Stimulated activated CD4-positive, alpha-beta T cell treated with anti-CD3 and anti-CD28 coated beads, TNF-alpha, amount 100 ng/mL, for 4 hours (primary cell): ENCODE results near the gene PSMB10.

Experiments used
- DNase-seq, 3 experiments: peaks; one replicate each; pipeline ENCODE4 v3.0.0-alpha.2; 2020; ENCODE audit warnings: low read depth in 3 of 3

Gene PSMB10

DNA sequence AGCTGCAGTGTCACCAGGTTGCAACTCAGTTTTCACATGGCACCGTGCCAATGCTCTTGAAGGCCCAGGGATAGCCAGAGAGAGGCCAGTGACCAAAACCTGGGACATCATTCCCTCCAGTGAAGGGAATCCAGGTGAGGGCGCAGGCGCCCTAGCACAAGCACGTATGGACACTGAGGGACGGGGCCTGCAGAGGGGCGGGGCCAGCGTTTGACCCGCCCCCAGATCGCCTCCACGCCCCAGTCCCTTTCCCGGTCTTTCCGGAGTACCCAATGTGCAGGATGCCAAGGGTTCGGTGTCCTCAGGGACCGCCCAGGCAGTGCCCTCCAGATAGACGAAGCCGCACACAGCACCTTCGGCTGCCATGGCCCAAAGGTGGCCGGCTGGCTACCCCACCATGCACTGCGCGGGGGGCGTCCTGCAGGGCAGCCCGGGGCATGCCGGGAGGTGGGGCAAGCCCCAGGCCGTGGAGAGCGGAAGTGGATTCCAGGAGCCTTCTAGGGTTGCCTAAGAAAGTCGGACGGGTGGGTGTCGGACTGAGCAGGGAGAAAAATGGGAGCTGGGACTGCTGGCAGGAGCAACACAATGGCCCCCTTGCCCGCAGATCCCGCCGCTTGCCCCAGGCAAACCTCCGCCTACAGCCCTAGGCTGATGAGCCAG lies 27.1 kb upstream of the PSMB10 start:
- no peak for DNase-seq

DNA sequence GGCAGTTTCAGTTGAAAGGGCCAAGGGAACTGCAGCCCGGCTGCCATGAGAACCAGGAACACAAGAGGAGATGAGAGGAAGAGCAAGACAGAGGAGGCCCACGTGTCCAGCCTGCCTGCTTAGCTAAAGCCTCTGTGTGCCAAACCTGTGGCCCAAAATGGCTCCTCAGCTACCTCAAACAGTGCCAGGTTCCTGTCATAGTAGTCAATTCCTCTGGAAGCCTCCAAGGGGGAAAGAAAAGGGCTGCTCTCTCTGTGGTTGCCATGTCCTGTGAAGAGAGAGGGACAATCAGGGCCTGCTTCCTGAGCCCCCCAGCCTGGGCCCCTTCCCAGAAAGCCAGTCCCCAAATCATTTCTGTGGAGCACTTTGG lies 26.6 kb upstream of the PSMB10 start:
- no peak for DNase-seq

DNA sequence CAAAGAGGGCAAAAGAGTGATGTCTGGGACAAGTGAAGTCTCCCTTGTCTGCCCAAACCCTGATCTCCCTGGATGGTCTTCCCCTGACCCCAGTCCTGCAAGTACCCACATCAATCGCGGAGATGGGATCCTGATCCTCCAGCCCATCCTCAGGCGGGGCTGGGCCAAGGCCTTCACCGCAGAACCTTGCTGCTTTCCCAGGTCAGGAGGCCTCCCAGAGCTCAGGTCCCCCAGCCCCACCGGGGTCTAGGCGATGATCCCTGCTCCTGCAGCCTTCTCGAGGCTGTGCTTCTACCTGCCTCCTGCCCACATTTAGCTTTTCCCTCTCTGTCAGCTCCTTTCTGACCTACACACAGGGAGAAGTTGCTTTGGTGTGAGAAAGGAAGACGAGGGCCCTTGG lies 25.5 kb upstream of the PSMB10 start:
- DNase-seq, result no peak

DNA sequence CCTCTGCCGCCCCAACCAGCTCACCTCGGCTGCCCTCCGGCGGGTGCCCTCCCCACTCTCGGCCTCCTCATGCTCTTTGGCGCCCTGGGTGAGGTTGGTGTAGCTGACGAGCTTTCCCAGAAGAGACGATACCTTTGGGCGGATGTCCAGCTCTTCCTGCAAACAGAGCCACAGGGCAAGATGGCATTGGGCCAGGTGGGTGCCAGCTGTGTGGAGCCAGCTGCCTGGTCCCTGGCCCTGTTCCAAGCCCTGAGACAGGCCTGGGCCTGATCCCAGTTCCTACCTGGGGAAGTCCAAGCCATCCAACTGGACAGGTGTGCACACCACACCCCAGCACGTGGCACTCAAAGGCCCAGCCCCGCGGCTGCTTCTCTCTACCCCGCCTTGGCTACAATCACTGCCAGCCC lies 24.9 kb upstream of the PSMB10 start:
- DNase-seq, result no peak

DNA sequence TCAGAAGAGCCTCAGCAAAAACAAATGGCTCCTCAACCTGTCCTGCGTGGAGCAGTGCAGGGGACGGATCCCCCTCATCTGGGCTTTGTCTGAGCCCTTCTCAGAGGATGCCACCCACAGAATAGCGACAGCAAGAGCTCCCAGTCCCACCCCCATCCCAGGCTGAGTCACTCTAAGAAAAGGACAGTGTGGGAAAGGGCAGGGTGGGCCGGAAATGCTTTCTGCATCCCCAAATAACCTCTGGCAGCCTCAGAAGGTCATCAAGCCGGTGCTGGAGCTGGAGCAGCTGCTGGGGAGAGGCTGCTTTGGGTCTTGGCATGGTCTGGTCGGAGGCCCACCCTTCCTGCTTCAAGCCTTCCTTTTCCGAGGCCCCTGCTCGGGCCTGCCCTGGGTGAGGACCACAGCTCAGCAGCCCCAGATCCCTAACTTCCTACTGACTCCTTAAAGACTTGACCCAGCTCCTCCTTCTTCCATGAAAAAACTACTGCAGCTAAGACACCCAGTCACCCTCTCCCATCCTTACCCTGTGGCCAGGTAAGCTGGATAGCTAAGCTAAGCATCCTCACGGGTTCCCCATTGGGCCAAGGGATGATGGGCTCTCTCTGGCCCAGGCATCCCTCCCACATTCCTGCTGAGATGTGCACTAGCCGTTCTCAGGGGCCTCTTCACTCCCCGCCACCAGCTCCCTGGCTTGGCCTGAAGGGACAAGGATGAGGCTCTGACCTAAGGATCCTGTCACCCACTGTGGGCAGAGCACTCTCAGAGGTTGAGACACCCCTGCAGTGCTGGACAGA lies 23.1 kb upstream of the PSMB10 start:
- no peak for DNase-seq

DNA sequence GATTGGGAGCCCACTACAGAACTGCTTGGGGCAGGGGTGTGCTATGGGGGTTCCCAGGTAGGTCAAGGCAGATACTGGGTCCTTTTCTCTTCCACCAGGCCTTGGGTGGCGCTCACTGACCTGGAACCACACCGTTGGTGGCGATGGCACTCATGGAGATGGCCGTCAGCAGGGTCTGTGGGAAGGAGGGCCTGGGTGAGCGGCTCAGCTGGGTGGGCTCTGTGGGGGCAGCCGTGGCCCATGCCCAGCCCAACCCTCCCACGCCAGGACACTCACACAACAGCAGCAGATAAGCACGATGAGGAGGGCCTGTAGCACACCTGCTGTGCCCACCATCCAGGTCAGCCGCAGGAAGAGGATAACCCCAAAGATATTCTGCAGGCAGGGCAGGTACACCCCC lies 21.0 kb upstream of the PSMB10 start:
- no peak for DNase-seq

DNA sequence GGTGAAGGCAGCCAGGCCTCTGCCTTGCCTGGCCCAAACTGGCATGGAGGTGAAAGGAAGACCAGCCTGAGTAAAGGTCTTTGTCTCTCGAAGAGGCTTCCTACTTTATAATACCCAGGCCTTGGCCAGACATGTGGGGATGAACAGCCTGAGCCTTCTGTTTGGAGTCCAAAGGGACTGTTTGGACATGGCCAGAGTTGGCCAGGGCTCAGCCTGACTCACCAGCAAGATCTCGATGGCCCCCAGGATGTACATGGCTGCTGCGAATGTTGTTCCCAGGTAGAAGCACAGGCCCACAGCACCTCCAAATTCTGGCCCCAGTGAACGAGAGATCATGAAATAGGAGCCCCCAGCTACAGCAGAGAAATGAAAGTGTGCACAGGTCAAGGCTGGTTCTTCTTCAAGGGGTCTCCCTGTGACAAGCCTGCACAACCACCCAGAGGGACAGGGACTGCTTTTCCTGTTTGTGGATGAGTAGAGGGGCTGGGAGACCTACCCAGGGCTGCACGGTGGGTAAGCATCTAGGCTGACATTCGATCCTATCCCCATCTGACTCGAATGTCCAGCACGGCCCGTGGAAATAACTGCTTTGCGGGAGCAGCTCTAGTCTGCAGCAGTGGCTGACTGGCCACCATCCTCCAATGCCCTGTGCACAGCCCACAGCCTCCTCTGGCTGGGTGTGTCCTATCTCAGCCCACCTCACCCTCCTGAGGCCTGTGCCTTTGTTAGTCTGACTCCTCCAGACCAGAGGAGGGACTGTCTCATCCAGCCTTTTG lies 18.0 kb upstream of the PSMB10 start:
- DNase-seq, result no peak

DNA sequence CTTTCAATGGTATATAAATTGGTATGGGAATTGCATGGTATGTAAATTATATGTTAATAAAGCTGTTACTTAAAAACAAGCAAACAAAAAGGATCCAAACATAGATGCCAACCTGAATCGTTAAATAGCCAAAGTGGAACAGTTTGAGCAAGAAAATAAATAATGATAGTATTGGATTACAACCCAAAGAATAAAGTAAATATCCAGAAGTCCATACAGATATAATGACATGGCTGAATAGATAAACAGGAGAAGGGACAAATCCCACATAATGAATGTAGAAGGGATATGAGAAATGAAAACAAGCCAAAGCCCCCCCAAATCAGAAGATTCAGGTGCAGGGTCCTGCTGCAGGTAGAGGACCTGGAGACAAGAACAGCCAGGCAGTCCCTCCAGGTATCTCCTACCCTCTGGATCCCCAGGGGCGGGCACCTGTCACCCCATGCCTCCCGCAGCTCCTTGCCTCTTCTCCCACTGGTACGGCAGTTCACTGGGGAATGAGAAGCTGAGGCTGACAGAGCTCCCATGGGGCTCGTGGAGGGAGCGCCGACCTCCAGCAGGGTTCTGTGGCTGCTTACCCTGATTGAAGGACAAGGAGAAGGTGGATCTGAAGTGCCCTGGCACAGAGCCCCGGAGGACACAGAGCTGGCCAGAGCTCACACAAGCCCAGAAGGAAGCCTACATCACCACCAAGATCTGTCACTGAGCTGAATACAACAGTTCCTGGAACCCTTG lies 17.2 kb upstream of the PSMB10 start:
- no peak for DNase-seq

DNA sequence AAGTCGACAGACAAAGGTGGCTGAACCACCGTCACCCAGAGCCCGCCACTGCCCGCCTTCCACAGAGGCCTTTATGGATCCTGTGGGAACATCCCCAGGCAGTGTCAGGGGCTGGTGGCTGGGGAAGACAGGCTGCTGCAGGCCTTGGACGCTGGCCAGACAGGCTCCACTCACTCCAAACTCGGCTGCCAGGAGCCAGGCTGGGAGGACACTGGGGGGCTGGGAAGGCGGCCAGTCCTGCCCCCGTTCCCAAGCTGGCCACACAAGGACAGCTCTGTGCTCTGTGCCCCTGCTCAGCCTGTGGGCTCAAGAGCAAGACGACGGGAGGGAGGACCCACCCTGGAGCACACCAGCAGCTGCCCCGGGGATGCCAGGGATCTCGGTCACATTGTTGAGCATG lies 14.8 kb upstream of the PSMB10 start:
- DNase-seq, result no peak

DNA sequence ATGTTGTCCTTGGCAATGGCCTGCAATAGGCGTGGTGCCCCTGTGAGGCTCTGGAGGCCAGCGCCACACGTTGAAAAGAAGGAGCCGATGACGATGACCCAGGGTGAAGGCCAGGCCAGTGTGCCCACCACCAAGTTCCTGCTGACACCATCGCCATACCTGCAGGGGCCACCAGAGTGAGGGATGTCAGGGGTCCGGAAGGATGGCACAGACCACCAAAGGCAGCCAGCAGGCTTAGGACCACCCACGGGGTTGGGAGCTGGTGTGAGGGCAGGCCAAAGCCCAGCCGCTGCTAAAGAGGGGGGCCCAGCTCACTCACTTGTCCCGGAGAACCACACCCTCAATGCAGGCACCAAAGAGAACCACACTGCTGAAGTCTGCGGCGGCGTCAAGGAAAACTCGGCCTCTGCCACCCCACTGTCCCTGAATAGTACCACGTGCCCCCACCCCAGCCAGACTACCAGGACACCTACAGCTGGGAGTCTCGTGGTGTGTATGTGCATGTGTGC lies 13.7 kb upstream of the PSMB10 start:
- no peak for DNase-seq

DNA sequence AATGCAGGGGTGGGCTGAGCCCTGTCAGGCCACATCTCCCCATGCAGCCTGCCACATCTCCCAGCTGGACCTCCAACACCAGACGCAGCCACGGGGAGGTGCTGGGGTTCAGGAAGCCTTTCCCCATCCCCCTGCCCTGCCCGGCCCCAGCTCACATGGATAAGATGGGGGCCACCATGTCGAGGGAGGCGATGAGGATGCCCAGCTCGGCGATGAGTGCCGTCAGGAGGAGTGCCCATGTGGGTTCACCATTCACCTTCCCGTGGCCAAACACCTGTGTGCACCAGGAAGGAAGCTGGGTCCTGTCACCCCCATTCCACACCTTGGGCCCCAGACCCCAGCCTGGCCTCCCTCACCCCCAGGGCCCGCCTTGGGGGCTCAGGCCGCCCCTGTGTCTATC lies 13.0 kb upstream of the PSMB10 start:
- no peak for DNase-seq

DNA sequence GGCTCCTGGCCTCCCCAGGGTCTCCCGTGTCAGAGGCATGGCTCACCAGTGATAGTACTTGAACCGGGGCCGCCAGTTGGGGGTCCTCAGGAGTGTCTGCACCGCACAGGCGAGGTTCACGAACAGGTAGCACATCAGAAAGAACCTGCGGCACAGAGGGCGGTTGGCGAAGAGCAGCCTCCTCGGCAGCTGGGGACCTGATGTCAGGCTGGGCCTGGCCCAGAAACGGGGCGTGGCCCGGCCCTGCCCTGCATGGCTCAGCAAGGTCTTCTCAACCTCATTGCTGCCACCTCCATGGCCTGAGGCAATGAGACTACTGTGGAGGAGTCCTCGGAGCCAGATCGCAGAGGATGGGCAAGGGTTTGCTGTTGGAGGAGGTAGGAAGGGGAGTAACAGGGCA lies 11.4 kb upstream of the PSMB10 start:
- DNase-seq, result no peak

DNA sequence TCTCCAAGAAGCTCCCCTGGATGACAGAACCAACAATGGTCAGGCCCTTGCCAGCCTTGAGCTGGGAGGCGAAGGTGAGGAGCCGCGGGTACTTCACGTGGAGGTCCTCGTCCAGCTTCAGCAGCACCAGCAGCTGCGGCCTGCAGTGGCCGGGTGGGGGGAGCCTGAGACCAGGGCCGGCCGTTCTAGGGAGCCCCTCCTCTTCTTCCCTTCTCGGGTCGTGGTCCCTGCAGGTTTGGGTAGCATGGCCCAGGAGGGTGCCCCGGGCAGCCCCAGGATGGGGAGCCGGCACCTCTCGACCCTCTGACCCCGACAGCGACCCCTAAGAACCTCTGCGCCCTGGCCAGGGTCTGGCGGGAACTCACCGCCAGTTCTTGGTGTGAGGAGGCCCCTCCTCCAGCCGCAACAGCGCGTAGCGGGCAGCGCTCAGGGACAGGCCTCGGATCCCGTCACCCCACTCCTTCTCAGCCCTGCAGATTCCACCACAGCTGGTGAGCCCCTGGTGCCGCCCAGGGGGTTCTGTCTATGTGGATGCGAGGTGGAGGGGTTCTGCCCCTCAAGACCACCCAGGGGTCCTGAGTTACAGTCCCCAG lies 10.4 kb upstream of the PSMB10 start:
- DNase-seq, result no peak

DNA sequence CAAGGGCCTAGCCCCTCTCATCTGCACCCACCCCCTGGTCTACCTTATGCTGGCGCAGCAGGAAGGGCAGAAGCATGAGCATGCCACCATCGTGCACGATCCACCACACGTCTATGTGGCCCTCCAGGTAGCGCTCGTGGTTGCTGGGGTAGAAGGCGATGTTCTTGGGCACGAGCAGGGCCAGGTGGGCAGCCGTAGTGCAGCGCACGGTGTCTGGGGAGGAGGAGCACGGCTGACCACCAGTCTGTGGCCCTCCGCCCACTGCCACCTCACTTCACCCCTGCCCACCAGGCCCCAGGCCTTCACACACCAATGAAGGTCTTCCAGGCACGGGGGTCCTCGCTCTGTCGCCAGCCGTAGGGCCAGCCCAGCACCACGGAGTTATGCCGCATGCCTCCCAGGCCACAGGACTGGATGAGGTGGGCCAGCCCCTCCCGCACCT lies 9.5 kb upstream of the PSMB10 start:
- no peak for DNase-seq

DNA sequence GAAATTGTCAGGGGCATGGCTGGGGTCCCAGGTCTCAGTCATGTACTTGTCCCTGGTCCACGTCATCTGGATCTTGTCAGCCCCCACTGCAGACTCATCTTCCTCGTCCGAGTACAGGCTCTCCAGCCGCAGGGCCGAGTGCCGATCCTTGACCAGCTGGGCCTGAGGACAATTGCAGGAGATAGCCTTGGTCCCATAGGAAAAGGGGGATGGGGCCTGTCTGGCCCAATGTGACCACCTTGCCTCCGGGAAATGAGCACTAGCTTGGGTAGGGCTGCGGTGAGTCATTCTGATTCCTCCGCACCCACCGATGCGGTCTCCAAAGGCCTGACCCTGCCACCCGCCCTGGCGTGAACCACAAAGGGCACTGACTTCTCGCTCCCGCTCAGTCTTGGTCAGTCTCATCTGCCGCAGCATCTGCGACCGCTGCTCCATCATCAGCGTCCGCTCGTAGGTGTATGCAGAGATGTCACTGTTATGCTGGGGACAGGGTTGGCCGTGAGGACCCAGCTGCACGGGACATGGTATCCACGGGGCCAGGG lies 8.8 kb upstream of the PSMB10 start:
- no peak for DNase-seq

DNA sequence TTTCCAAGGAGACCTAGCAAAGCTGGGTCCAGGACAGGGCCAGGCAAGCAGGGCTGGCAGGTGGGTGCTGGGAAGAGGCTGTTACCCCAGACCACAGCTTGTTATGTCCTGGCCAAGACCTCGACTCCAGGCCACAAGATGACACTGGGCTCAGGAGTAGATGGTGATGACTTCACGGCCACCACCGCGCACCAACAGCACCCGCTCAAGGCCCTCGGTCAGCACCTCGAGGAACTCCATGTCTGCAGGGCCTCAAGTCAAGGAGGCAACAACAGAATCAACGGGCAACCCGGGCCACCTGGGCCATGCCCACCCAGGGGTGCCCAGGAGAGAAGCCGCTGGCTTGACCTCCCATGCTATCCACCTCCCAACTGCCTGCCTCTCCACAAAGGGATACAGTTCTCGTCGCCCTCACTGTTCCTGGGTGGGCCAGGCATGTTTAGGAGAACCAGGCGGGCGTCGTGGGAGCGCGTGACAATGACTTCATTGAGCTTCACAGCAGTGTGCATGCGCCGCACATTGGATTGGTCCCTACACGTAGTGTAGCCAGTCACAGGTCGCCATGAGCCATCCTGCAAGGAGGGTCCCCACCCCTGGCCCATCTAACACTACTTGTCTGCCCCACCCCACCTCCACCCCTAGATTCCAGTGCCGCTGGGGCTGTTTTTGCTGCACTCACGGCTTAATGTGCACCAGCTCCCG lies 8.2 kb upstream of the PSMB10 start:
- no peak for DNase-seq

DNA sequence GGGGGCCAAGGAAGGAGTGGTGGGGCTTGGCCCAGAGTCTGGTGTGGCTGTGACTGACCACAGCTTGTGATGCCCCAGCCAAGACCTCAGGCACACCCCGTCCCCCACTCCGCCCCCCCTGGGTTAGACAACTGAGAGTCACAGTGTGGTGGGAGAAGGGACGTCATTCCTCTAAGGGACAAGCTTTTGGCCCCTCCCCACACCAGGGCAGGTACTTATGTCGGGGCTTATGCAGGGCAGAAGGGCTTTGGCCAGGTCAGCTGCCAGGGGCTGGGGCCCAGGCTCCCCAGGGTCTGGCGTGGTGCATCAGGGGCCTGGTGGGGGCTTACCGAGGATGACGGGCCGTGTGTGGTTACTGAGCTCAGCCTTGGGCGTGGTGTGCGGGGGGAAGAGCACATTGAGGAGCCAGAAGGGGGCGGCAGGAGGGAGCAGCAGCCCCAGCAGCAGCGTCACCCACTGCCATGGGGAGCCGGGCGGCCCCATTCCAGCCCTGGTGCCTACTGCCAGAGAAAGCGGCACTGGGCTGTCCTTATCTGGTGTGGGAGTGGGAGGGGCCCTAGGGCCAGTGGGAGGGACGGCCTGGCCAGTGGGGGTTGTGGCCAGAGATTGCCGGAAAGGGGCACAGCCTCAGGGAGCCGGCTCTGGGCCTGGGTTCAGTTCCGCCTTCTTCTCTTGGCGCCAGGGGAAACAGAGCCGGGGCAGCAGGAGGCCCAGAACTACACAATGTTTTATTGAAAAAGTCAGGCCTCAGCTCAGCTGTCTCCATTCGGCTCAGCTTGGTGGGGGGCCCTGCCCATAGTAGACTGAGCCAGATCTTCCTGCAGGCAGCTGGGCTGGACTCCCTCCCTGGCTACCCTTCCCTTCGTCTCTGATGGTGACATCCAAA lies 7.2 kb upstream of the PSMB10 start, which contains the start of gene LCAT:
Gene LCAT, minus strand, starts transcription at position 502 of the 886 bp plus-strand sequence. Its CDS starts 19 bp downstream, at position 483.
- no peak for DNase-seq

DNA sequence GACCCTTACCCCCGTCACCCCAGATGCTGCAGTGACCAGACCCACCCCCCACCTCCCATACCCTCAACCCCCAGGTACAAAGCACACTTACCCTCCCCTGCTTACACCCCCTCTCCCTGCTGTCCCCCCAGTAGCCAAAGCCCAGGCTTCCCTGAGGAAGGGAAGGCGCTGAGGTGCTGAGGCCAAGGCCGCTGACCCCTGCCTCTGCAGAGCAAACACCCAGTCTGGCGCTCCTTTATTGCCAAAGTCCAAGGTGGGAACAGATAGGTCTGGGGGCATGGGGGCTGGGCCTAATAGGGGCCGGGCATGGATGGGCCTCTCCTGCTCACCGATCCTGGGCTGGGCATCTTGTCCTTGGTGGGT lies 6.6 kb upstream of the PSMB10 start:
- no peak for DNase-seq

DNA sequence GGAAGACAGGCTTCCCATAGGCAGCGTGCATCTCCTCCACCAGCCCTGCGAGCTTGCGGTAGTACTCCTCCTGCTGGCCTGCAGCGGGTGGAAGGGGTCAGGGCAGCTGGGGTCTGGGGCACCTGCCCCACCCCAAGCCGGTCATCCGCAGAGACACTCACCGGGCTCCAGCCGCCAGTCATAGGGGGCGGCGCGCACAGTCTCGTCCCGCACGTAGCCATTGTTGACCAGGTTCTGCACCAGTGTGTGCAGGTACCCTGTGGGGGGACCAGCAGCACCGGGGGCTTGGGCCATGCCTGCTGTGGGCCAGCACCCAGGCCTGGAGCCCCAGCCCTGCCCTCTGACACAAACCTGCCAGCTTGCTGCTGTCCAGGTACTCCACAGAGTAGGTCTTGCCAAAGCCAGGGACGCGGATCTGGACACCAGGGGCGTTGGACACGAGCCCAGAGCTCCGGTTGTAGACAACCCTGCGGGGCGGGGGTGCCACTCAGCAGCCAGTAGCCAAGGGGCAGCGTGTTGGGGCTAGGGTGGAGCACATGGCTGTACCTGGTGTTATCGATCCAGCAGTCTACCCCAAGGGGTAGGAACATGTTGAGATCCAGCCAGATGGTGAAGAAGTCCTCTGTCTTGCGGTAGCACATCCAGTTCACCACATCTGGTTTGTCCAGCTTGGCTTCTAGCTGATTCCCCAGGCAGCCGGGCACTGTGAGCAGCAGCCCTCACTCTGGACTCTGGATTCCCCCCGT lies 6.0 kb upstream of the PSMB10 start:
- no peak for DNase-seq
